H1 (cell line): ENCODE results near the gene CACNA2D1. TPM values are rescaled to one million over a fixed set of nuclear protein-coding genes. Genes with fewer than 3 reads are reported as not detected.

Experiments
- CTCF ChIA-PET: fragments of 300-600 bp; sonication (Branson Sonifier 250); formaldehyde crosslinking; loops from one replicate; lab custom pipeline; 2021; ENCODE audit not compliant: partially characterized antibody; lab: Charles Lee
- POLR2A ChIA-PET: fragments of 300-600 bp; sonication (Branson Sonifier 250); formaldehyde crosslinking; loops from one replicate; lab custom pipeline; 2021; ENCODE audit warnings: inconsistent platforms; ENCODE audit not compliant: partially characterized antibody; lab: Charles Lee
- DNase-seq, 2 experiments: peaks; one replicate each; pipeline versions ENCODE4 v3.0.0 to v3.0.0-alpha.2; 2010 to 2022; ENCODE audit warnings: low spot score in 2 of 2, low read depth in 1 of 2, mixed read lengths in 1 of 2
- FAIRE-seq: peaks from 2 replicates; lab custom pipeline; 2011; peaks lifted over from hg19 to GRCh38; lab: Jason Lieb, UNC
- H2AFZ ChIP-seq: 2 replicates; pipeline ENCODE4 v1.8.1; 2012; ENCODE audit warnings: low read length, inconsistent platforms
- H2AK5ac ChIP-seq: 2 replicates; pipeline ENCODE4 v1.6.1; 2013; ENCODE audit warnings: low read depth, low read length
- H2BK120ac ChIP-seq: replicated peaks from 2 replicates; pipeline ENCODE3; 2013; ENCODE audit warnings: low read depth, low read length, inconsistent platforms
- H2BK12ac ChIP-seq: 2 replicates; pipeline ENCODE4 v1.6.1; 2013; ENCODE audit warnings: low read depth, low read length
- H2BK15ac ChIP-seq: 2 replicates; pipeline ENCODE4 v1.6.1; 2013; ENCODE audit warnings: low read length
- H2BK20ac ChIP-seq: 2 replicates; pipeline ENCODE4 v1.6.1; 2013; ENCODE audit warnings: low read length
- H2BK5ac ChIP-seq: 2 replicates; pipeline ENCODE4 v1.6.1; 2013; ENCODE audit warnings: low read depth, low read length
- H3K14ac ChIP-seq: 2 replicates; pipeline ENCODE4 v1.6.1; 2013; ENCODE audit warnings: inconsistent platforms; ENCODE audit not compliant: insufficient read length
- H3K18ac ChIP-seq: 2 replicates; pipeline ENCODE4 v1.6.1; 2013; ENCODE audit warnings: low read length; ENCODE audit errors: extremely low read depth
- H3K23ac ChIP-seq: 2 replicates; pipeline ENCODE4 v1.6.1; 2013; ENCODE audit warnings: inconsistent platforms; ENCODE audit not compliant: insufficient read length
- H3K23me2 ChIP-seq: 2 replicates; pipeline ENCODE4 v1.6.1; 2013; ENCODE audit warnings: low read depth, low read length
- H3K27ac ChIP-seq: 2 replicates; pipeline ENCODE4 v1.6.1; 2011; ENCODE audit warnings: low read depth, low read length, inconsistent platforms
- H3K27me3 ChIP-seq, 4 experiments: replicated peaks in 1 of 4; 1 replicate in 1 of 4; 2 replicates in 3 of 4; pipeline versions ENCODE4 v1.6.1 to v1.8.1; 2011 to 2013; ENCODE audit warnings: low read length in 3 of 4, mild to moderate bottlenecking in 3 of 4, inconsistent platforms in 2 of 4, mixed read lengths in 2 of 4, moderate library complexity in 1 of 4; ENCODE audit not compliant: control insufficient read depth in 3 of 4, insufficient read depth in 3 of 4; ENCODE audit errors: extremely low read depth in 1 of 4
- H3K36me3 ChIP-seq, 4 experiments: 2 replicates each; pipeline versions ENCODE4 v1.6.1 to v1.8.1; 2011 to 2013; ENCODE audit warnings: mild to moderate bottlenecking in 4 of 4, low read length in 3 of 4, moderate library complexity in 2 of 4, control low read depth in 1 of 4, inconsistent platforms in 1 of 4; ENCODE audit not compliant: insufficient read depth in 4 of 4, control insufficient read depth in 2 of 4
- H3K4ac ChIP-seq: replicated peaks from 2 replicates; pipeline ENCODE3; 2013; ENCODE audit warnings: low read length, low read depth, mixed read lengths, inconsistent platforms; ENCODE audit not compliant: insufficient read length
- H3K4me1 ChIP-seq, 4 experiments: replicated peaks in 1 of 4; 1 replicate in 1 of 4; 2 replicates in 3 of 4; pipeline versions ENCODE4 v1.6.1 to v1.8.1; 2011 to 2013; ENCODE audit warnings: low read length in 3 of 4, inconsistent platforms in 2 of 4, mixed read lengths in 1 of 4; ENCODE audit not compliant: insufficient read depth in 4 of 4, control insufficient read depth in 3 of 4
- H3K4me2 ChIP-seq, 2 experiments: 2 replicates each; pipeline versions ENCODE4 v1.6.1 to v1.8.1; 2011 to 2013; ENCODE audit warnings: low read depth in 2 of 2, low read length in 2 of 2, control low read depth in 1 of 2, inconsistent platforms in 1 of 2, mild to moderate bottlenecking in 1 of 2; ENCODE audit not compliant: insufficient read depth in 1 of 2
- H3K4me3 ChIP-seq, 4 experiments: fragments of 200-600, 300-600 bp in 1 of 4; sonication (generic), shearing (Covaris generic), sonication (Bioruptor Twin) in 1 of 4; 2 replicates each; pipeline versions ENCODE4 v1.5.1 to v1.8.1; 2011 to 2016; ENCODE audit warnings: low read length in 4 of 4, low read depth in 3 of 4, control low read depth in 2 of 4, inconsistent platforms in 2 of 4, mild to moderate bottlenecking in 2 of 4, mixed read lengths in 1 of 4, moderate library complexity in 1 of 4; ENCODE audit not compliant: insufficient read depth in 2 of 4; ENCODE audit errors: extremely low read depth in 1 of 4
- H3K56ac ChIP-seq: replicated peaks from 2 replicates; pipeline ENCODE3; 2013; ENCODE audit warnings: low read depth, mild to moderate bottlenecking, mixed read lengths, low read length, inconsistent platforms; ENCODE audit not compliant: insufficient read length
- H3K79me1 ChIP-seq: 2 replicates; pipeline ENCODE4 v1.6.1; 2013; ENCODE audit warnings: low read depth, low read length, control low read depth
- H3K79me2 ChIP-seq, 2 experiments: 2 replicates each; pipeline versions ENCODE4 v1.6.1 to v1.8.1; 2012 to 2013; ENCODE audit warnings: low read length in 2 of 2, mild to moderate bottlenecking in 2 of 2, inconsistent platforms in 1 of 2; ENCODE audit not compliant: insufficient read depth in 2 of 2, control insufficient read depth in 1 of 2
- H3K9ac ChIP-seq, 4 experiments: replicated peaks in 1 of 4; 1 replicate in 1 of 4; 2 replicates in 3 of 4; pipeline versions ENCODE4 v1.6.1 to v1.8.1; 2011 to 2013; ENCODE audit warnings: low read depth in 3 of 4, low read length in 3 of 4, control low read depth in 2 of 4, mild to moderate bottlenecking in 2 of 4, moderate library complexity in 2 of 4, inconsistent platforms in 1 of 4; ENCODE audit errors: extremely low read depth in 1 of 4
- H3K9me3 ChIP-seq, 2 experiments: 2 replicates each; pipeline versions ENCODE4 v1.6.1 to v1.8.1; 2012 to 2013; ENCODE audit warnings: mild to moderate bottlenecking in 2 of 2, moderate library complexity in 2 of 2, control low read depth in 1 of 2, inconsistent platforms in 1 of 2, low read depth in 1 of 2, low read length in 1 of 2, mixed read lengths in 1 of 2; ENCODE audit not compliant: insufficient read depth in 2 of 2
- H4K20me1 ChIP-seq, 2 experiments: replicated peaks in 1 of 2; 2 replicates each; pipeline versions ENCODE3 to v1.8.1; 2011 to 2013; ENCODE audit warnings: inconsistent platforms in 2 of 2, low read length in 2 of 2, mild to moderate bottlenecking in 1 of 2; ENCODE audit not compliant: insufficient read depth in 2 of 2, control insufficient read depth in 1 of 2
- H4K5ac ChIP-seq: 2 replicates; pipeline ENCODE4 v1.6.1; 2013; ENCODE audit warnings: low read length, low read depth, mixed read lengths, inconsistent platforms; ENCODE audit not compliant: insufficient read length
- H4K8ac ChIP-seq: 2 replicates; pipeline ENCODE4 v1.8.0; 2013; ENCODE audit warnings: mild to moderate bottlenecking, moderate library complexity, low read length, inconsistent platforms; ENCODE audit not compliant: insufficient read depth; ENCODE audit errors: extremely low read depth
- H4K91ac ChIP-seq: replicated peaks from 2 replicates; pipeline ENCODE3; 2013; ENCODE audit warnings: low read length, mixed read lengths, inconsistent platforms; ENCODE audit not compliant: insufficient read length
- CTCF ChIP-seq, 3 experiments: IDR thresholded peaks; 1 replicate in 2 of 3; 2 replicates in 1 of 3; pipeline versions ENCODE4 v1.5.1 to v1.6.1; 2011; ENCODE audit warnings: low read length in 3 of 3, mild to moderate bottlenecking in 3 of 3, inconsistent platforms in 2 of 3, low read depth in 1 of 3, moderate library complexity in 1 of 3; ENCODE audit not compliant: insufficient read depth in 1 of 3; ENCODE audit errors: control extremely low read depth in 1 of 3
- EP300 ChIP-seq, 2 experiments: IDR thresholded peaks; 1 replicate in 1 of 2; 2 replicates in 1 of 2; pipeline ENCODE4 v1.6.1; 2011 to 2012; ENCODE audit warnings: low read depth in 2 of 2, low read length in 2 of 2, mild to moderate bottlenecking in 2 of 2, borderline replicate concordance in 1 of 2, inconsistent platforms in 1 of 2, moderate library complexity in 1 of 2
- HDAC6 ChIP-seq: IDR thresholded peaks from one replicate; pipeline ENCODE4 v1.7.1; 2012; ENCODE audit warnings: low read depth, mild to moderate bottlenecking, inconsistent platforms, low read length, moderate library complexity
- POLR2A ChIP-seq, 2 experiments: IDR thresholded peaks; 1 replicate in 1 of 2; 2 replicates in 1 of 2; pipeline ENCODE4 v1.6.1; 2011; ENCODE audit warnings: low read depth in 2 of 2, low read length in 2 of 2, mild to moderate bottlenecking in 2 of 2; ENCODE audit errors: control extremely low read depth in 1 of 2
- RAD21 ChIP-seq, 2 experiments: IDR thresholded peaks in 1 of 2; conservative IDR thresholded peaks in 1 of 2; 2 replicates each; pipeline ENCODE4 v1.6.1; 2011; ENCODE audit warnings: low read depth in 2 of 2, low read length in 2 of 2, improper control_type of control experiment in 1 of 2, inconsistent platforms in 1 of 2, mild to moderate bottlenecking in 1 of 2, moderate library complexity in 1 of 2
- SUZ12 ChIP-seq: fragments of 200-600 bp; sonication (generic); IDR thresholded peaks from 2 replicates; pipeline ENCODE4 v1.6.1; 2012; ENCODE audit warnings: mild to moderate bottlenecking, inconsistent platforms, low read length, moderate library complexity, mixed read lengths
- WGBS, 2 experiments: shearing (Covaris generic) in 1 of 2; methylation state at CpG; one replicate each; pipeline versions ENCODE4 v1.1.6 to v1.1.7; 2013 to 2015; ENCODE audit warnings: low lambda C conversion rate in 2 of 2, mixed read lengths in 2 of 2, inconsistent platforms in 1 of 2, low coverage in 1 of 2, missing lambda C conversion rate in 1 of 2; ENCODE audit not compliant: insufficient replicate concordance in 2 of 2, insufficient coverage in 1 of 2, insufficient read length in 1 of 2; ENCODE audit errors: extremely low coverage in 1 of 2, missing lambda C conversion rate in 1 of 2; 5-methylcytosine and 5-hydroxymethylcytosine counted together
- polyA plus RNA-seq, 7 experiments: library from polyadenylated mRNA; depleted of rRNA in 3 of 7; stranded (reverse) in 5 of 7; unstranded in 2 of 7; fragments of >200 nt in 5 of 7; fragments of 200-250 nt in 2 of 7; gene quantifications; 1 replicate in 5 of 7; 2 replicates in 1 of 7; 4 replicates in 1 of 7; pipeline versions ENCODE4 v1.2.1 to v1.2.3, GENCODE V29; 2011 to 2013; ENCODE audit warnings: missing spikeins in 2 of 7, mixed read lengths in 2 of 7
- total RNA-seq: library from RNA; stranded (reverse); fragmentation: NEBNext Ultra II Directional; extraction: Animal tissue kit (Norgen Biotek cat#: 25700); gene quantifications from 2 replicates; pipeline ENCODE4 v1.2.1, GENCODE V29; 2021

CACNA2D1 gene
- total and polyA plus RNA-seq, 2 of the 8 experiments (the other 6 are each of a cell fraction or from before 2014, with no cell fraction given) = 4.3 to 27.3 TPM

DNA sequence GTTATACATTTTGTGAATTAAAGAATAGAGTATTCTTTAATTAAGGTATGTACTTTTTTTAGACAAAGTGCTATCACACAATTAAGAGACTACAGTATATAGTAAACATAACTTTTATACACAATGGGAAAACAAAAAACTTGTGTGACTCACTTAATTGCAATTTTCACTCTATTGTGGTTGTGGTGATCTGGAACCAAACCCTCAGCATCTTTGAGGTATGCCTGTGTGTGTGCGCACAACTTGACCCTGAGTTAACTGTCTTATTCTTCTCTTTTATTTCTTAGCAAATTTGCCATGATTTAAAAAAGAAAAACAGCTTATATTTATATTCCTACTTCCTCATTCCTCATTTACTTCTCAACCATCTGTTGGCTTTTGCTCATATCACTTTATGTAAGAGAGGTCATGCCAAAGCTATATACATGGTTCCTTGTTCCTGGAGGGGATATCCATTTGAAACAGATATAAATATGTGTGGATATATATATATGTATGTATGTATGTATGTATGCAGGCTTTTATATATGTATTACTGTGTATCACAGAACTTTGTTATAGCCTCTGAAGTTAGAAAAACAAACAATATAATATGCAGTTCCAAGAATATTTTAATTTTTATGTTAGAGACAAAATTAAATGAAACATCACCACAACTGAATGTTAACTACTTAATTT, 414.2 kb downstream of the CACNA2D1 start:
- Histone ChIP-seq H3K9ac (no peak overlapping the region), H2BK120ac (no peak overlapping the region), H3K23ac (no peak overlapping the region), H4K8ac (no peak overlapping the region), H3K79me1 (no peaks in the 10 kb centered on the region), H4K20me1 (no peaks in the 10 kb centered on the region), H2BK5ac (no peak overlapping the region), H3K4me2 (no peak overlapping the region), H2AK5ac (no peak overlapping the region), H3K4me3 (no peak overlapping the region), H2AFZ (no peak overlapping the region), H3K23me2 (no peaks in the 10 kb centered on the region), H4K91ac (no peak overlapping the region), H3K36me3 (no peaks in the 10 kb centered on the region), H3K4me1 (no peaks in the 10 kb centered on the region), H2BK12ac (no peak overlapping the region), H2BK15ac (no peak overlapping the region), H3K79me2 (no peaks in the 10 kb centered on the region), H2BK20ac (no peak overlapping the region), H3K9me3 (no peaks in the 10 kb centered on the region), H3K27ac (no peak overlapping the region), H3K14ac (no peak overlapping the region), H4K5ac (no peak overlapping the region), H3K18ac (no peak overlapping the region), H3K4ac (no peak overlapping the region), H3K56ac (no peak overlapping the region), H3K27me3 (no peaks in the 10 kb centered on the region)
- POLR2A ChIA-PET = no interaction called here
- 95% methylated on average over 1 of the region's 1 CpG; no CpG with 5 or more reads in 1 of the 2 experiments for WGBS, 2 experiments
- no peak for FAIRE-seq
- no peak for TF ChIP-seq EP300 (IDR thresholded peaks at IDR 0.05; ENCODE audit: borderline replicate concordance in 1 of 2, low read depth in 2 of 2, low read length in 2 of 2)
- TF ChIP-seq RAD21 (IDR thresholded peaks at IDR 0.05 in 1 of 2, conservative IDR thresholded peaks at IDR 0.05 in 1 of 2; ENCODE audit: low read depth in 2 of 2, low read length in 2 of 2) = no peak
- no peak for TF ChIP-seq POLR2A (IDR thresholded peaks at IDR 0.05; ENCODE audit: control extremely low read depth in 1 of 2, low read depth in 2 of 2, low read length in 2 of 2)
- no peak for TF ChIP-seq SUZ12
- TF ChIP-seq HDAC6 = no peak
- no peak for TF ChIP-seq CTCF (IDR thresholded peaks at IDR 0.05; ENCODE audit: control extremely low read depth in 1 of 3, insufficient read depth in 1 of 3, low read depth in 1 of 3, low read length in 3 of 3)
- DNase-seq = no peak
- CTCF ChIA-PET = no interaction called here
